ENCODE data around the gene CYP46A1. TPM values are rescaled to one million over a fixed set of nuclear protein-coding genes. Genes with fewer than 3 reads are reported as not detected.
A peak's percentile ranks its signal among the peaks of the same experiment; 100 is the strongest.

The CYP46A1 gene
- total RNA-seq, 1 experiment from 2014 or later, result not detected

GRCh38 chr14:99667821-99668220 is 16.3 kb upstream of the CYP46A1 start:
- Histone ChIP-seq H3K36me3 (no peaks in the 10 kb centered on the region), H3K4me3 (no peak overlapping the region)

GRCh38 chr14:99668307-99669295 is 15.5 kb upstream of the CYP46A1 start:
- Histone ChIP-seq H3K9me3 (no peaks in the 10 kb centered on the region), H3K36me3 (no peaks in the 10 kb centered on the region), H3K4me3 (no peak overlapping the region), H3K27me3 (no peaks in the 10 kb centered on the region)
- DNase-seq, result no peak

More at GRCh38 chr14:99667821-99668220, 16.3 kb upstream of the CYP46A1 start:
- no peak for DNase-seq
- Histone ChIP-seq H3K9me3 (no peaks in the 10 kb centered on the region), H3K27me3 (no peaks in the 10 kb centered on the region)

GRCh38 chr14:99670361-99671234 is 13.5 kb upstream of the CYP46A1 start:
- no peaks in the 10 kb centered on the region for H3K36me3 ChIP-seq
- H3K9me3 ChIP-seq, result no peaks in the 10 kb centered on the region
- no peak for DNase-seq
- H3K4me3 ChIP-seq, result no peak overlapping the region
- H3K27me3 ChIP-seq, result no peaks in the 10 kb centered on the region

GRCh38 chr14:99671235-99672224 is 12.6 kb upstream of the CYP46A1 start:
- H3K4me3 ChIP-seq, result no peak overlapping the region
- no peaks in the 10 kb centered on the region for H3K27me3 ChIP-seq
- no peaks in the 10 kb centered on the region for H3K36me3 ChIP-seq
- DNase-seq, result no peak
- no peaks in the 10 kb centered on the region for H3K9me3 ChIP-seq

GRCh38 chr14:99672506-99673304 is 11.4 kb upstream of the CYP46A1 start:
- peak; percentile 14 for DNase-seq
- no peak overlapping the region for H3K4me3 ChIP-seq

GRCh38 chr14:99673305-99674063 is 10.6 kb upstream of the CYP46A1 start:
- Histone ChIP-seq H3K36me3 (no peaks in the 10 kb centered on the region), H3K4me3 (no peak overlapping the region), H3K27me3 (no peaks in the 10 kb centered on the region), H3K9me3 (no peaks in the 10 kb centered on the region)
- no peak for DNase-seq

More at GRCh38 chr14:99672506-99673304, 11.4 kb upstream of the CYP46A1 start:
- Histone ChIP-seq H3K9me3 (no peaks in the 10 kb centered on the region), H3K36me3 (no peaks in the 10 kb centered on the region), H3K27me3 (no peaks in the 10 kb centered on the region)

- DNase-seq, result no peak
- Histone ChIP-seq H3K27me3 (no peaks in the 10 kb centered on the region), H3K9me3 (no peaks in the 10 kb centered on the region), H3K4me3 (no peak overlapping the region), H3K36me3 (no peaks in the 10 kb centered on the region)
These were observed 9.9 kb upstream of the CYP46A1 start for GRCh38 chr14:99674064-99674650.

- no peak for DNase-seq
- Histone ChIP-seq H3K36me3 (no peaks in the 10 kb centered on the region), H3K27me3 (no peaks in the 10 kb centered on the region), H3K4me3 (no peak overlapping the region), H3K9me3 (no peaks in the 10 kb centered on the region)
These were observed 9.2 kb upstream of the CYP46A1 start for GRCh38 chr14:99674776-99675381.

GRCh38 chr14:99675382-99675835 is 8.7 kb upstream of the CYP46A1 start:
- H3K36me3 ChIP-seq, result no peaks in the 10 kb centered on the region
- H3K9me3 ChIP-seq, result no peaks in the 10 kb centered on the region
- DNase-seq, result no peak
- no peak overlapping the region for H3K4me3 ChIP-seq
- H3K27me3 ChIP-seq, result no peaks in the 10 kb centered on the region

GRCh38 chr14:99675951-99676350 is 8.1 kb upstream of the CYP46A1 start:
- no peaks in the 10 kb centered on the region for H3K36me3 ChIP-seq
- DNase-seq, result no peak
- H3K27me3 ChIP-seq, result no peaks in the 10 kb centered on the region
- H3K9me3 ChIP-seq, result no peaks in the 10 kb centered on the region
- no peak overlapping the region for H3K4me3 ChIP-seq

- Histone ChIP-seq H3K36me3 (no peaks in the 10 kb centered on the region), H3K9me3 (no peaks in the 10 kb centered on the region), H3K4me3 (no peak overlapping the region), H3K27me3 (no peaks in the 10 kb centered on the region)
- peak; percentile 33 for DNase-seq
These were observed 7.4 kb upstream of the CYP46A1 start for GRCh38 chr14:99676657-99677056.

- DNase-seq, result peak; percentile 58
- no peaks in the 10 kb centered on the region for H3K9me3 ChIP-seq
- no peaks in the 10 kb centered on the region for H3K27me3 ChIP-seq
- no peak overlapping the region for H3K4me3 ChIP-seq
- H3K36me3 ChIP-seq, result no peaks in the 10 kb centered on the region
These were observed 6.6 kb upstream of the CYP46A1 start for GRCh38 chr14:99677231-99678140.

- H3K36me3 ChIP-seq, result no peaks in the 10 kb centered on the region
- H3K4me3 ChIP-seq, result no peak overlapping the region
- H3K27me3 ChIP-seq, result no peaks in the 10 kb centered on the region
- no peaks in the 10 kb centered on the region for H3K9me3 ChIP-seq
- DNase-seq, result no peak
These were observed 5.9 kb upstream of the CYP46A1 start for GRCh38 chr14:99678198-99678597.
